K562 (cell line): Measurements from ENCODE around the gene GNA15. TPM values are rescaled to one million over a fixed set of nuclear protein-coding genes. Genes with fewer than 3 reads are reported as not detected.
A peak's percentile ranks its signal among the peaks of the same experiment; 100 is the strongest.

Experiments used
- ATAC-seq: fragments of 200-7000 bp; cut with Tn5 transposase; 3 replicates; pipeline ENCODE4 v1.9.1; 2020; ENCODE audit warnings: moderate library complexity
- BruUV-seq: library from RNA; stranded (reverse); fragments of 400-500 nt; replicated peaks from 2 replicates; lab custom pipeline; 2021; lab: Mats Ljungman, UMichigan
- CTCF ChIA-PET: fragments of 300-600 bp; formaldehyde crosslinking; extraction: SDS; loops from one replicate; lab custom pipeline; 2021; ENCODE audit warnings: low intra/inter-chr PET ratio; lab: Yijun Ruan, JAX
- POLR2A ChIA-PET: fragments of 300-600, 350-650 bp; sonication (Branson Sonifier 250); formaldehyde crosslinking; extraction: SDS; loops from one replicate; lab custom pipeline; 2021; ENCODE audit warnings: antibody characterized with exemption, inconsistent platforms; lab: Yijun Ruan, JAX
- DNase-seq, 4 experiments: peaks; one replicate each; pipeline versions ENCODE4 v3.0.0 to v3.0.0-alpha.2; 2011 to 2018; ENCODE audit warnings: low spot score in 3 of 4, mixed read lengths in 3 of 4; ENCODE audit errors: extremely low read depth in 1 of 4
- FAIRE-seq: peaks from 2 replicates; lab custom pipeline; 2011; peaks lifted over from hg19 to GRCh38; lab: Jason Lieb, UNC
- H2AFZ ChIP-seq: 2 replicates; pipeline ENCODE4 v1.6.0; 2011; ENCODE audit warnings: low read depth, low read length, control low read depth, inconsistent platforms
- H3K27ac ChIP-seq: fragments of 200-600 bp; 3 replicates; pipeline ENCODE4 v1.8.0; 2011; ENCODE audit warnings: low read depth, mild to moderate bottlenecking, control low read depth, inconsistent platforms, low read length, moderate library complexity, mixed read lengths; ENCODE audit errors: extremely low read depth
- H3K27me3 ChIP-seq, 2 experiments: fragments of 300-600 bp in 1 of 2; 2 replicates in 1 of 2; 3 replicates in 1 of 2; pipeline versions ENCODE4 v1.6.0 to v1.8.0; 2011; ENCODE audit warnings: inconsistent platforms in 2 of 2, low read length in 2 of 2, mild to moderate bottlenecking in 1 of 2, mixed read lengths in 1 of 2, moderate library complexity in 1 of 2; ENCODE audit not compliant: control insufficient read depth in 2 of 2, insufficient read depth in 2 of 2
- H3K36me3 ChIP-seq: fragments of 300-600 bp; 3 replicates; pipeline ENCODE4 v1.8.0; 2011; ENCODE audit warnings: mild to moderate bottlenecking, low read length, inconsistent platforms; ENCODE audit not compliant: control insufficient read depth, insufficient read depth
- H3K4me1 ChIP-seq, 2 experiments: fragments of 200-600 bp in 1 of 2; replicated peaks in 1 of 2; 2 replicates in 1 of 2; 3 replicates in 1 of 2; pipeline versions ENCODE4 v1.5.1 to v1.8.0; 2011; ENCODE audit warnings: inconsistent platforms in 2 of 2, low read length in 2 of 2, mild to moderate bottlenecking in 1 of 2, mixed read lengths in 1 of 2, moderate library complexity in 1 of 2; ENCODE audit not compliant: control insufficient read depth in 2 of 2, insufficient read depth in 2 of 2
- H3K4me2 ChIP-seq: 2 replicates; pipeline ENCODE4 v1.6.1; 2011; ENCODE audit warnings: low read length, control low read depth, inconsistent platforms, mixed read lengths; ENCODE audit not compliant: insufficient read depth
- H3K4me3 ChIP-seq: fragments of 200-600 bp; sonication (generic), shearing (Covaris generic); 2 replicates; pipeline ENCODE4 v1.5.1; 2016; ENCODE audit warnings: control low read depth, inconsistent platforms
- H3K79me2 ChIP-seq: fragments of 200-600 bp; 3 replicates; pipeline ENCODE4 v1.8.0; 2011; ENCODE audit warnings: low read length, inconsistent platforms; ENCODE audit not compliant: control insufficient read depth, insufficient read depth
- H3K9ac ChIP-seq, 2 experiments: 2 replicates each; pipeline versions ENCODE4 v1.6.0 to v1.6.1; 2011; ENCODE audit warnings: low read depth in 2 of 2, low read length in 2 of 2, control low read depth in 1 of 2, inconsistent platforms in 1 of 2, mild to moderate bottlenecking in 1 of 2, mixed read lengths in 1 of 2; ENCODE audit not compliant: insufficient read depth in 1 of 2
- H3K9me1 ChIP-seq: one replicate; pipeline ENCODE4 v1.6.0; 2011; ENCODE audit warnings: inconsistent platforms, mild to moderate bottlenecking, low read length, moderate library complexity; ENCODE audit not compliant: control insufficient read depth, insufficient read depth
- H3K9me3 ChIP-seq: replicated peaks from 2 replicates; pipeline ENCODE4 v1.5.1; 2011; ENCODE audit warnings: low read depth, low read length, inconsistent platforms; ENCODE audit not compliant: control insufficient read depth, insufficient read depth
- H4K20me1 ChIP-seq: replicated peaks from 2 replicates; pipeline ENCODE4 v1.6.1; 2011; ENCODE audit warnings: low read length, inconsistent platforms, mixed read lengths; ENCODE audit not compliant: control insufficient read depth, insufficient read depth
- CBX2 ChIP-seq: fragments of 200-600 bp; sonication (generic); IDR thresholded peaks from one replicate; pipeline ENCODE4 v1.6.1; 2012; ENCODE audit warnings: mild to moderate bottlenecking, low read length, inconsistent platforms; ENCODE audit not compliant: insufficient read depth, poor library complexity, severe bottlenecking
- CREM ChIP-seq: IDR thresholded peaks from 2 replicates; pipeline ENCODE4 v1.6.1; 2014; ENCODE audit warnings: antibody characterized with exemption, low read depth
- FOS ChIP-seq: IDR thresholded peaks from 3 replicates; pipeline ENCODE4 v1.6.1; 2011; ENCODE audit not compliant: insufficient read length; ENCODE audit errors: extremely low read depth
- GABPB1 ChIP-seq: sonication (generic); formaldehyde crosslinking; IDR thresholded peaks from 2 replicates; pipeline ENCODE4 v1.8.0; 2022; ENCODE audit warnings: mild to moderate bottlenecking, missing genetic modification reagents
- HDAC2 ChIP-seq: fragments of 450-650 bp; IDR thresholded peaks from 2 replicates; pipeline ENCODE4 v1.6.1; 2016; ENCODE audit warnings: mild to moderate bottlenecking
- KDM2B ChIP-seq: fragments of 250-450 bp; sonication (Bioruptor Pico); IDR thresholded peaks from 2 replicates; pipeline ENCODE4 v1.8.0; 2021; ENCODE audit warnings: mild to moderate bottlenecking, moderate library complexity
- NBN ChIP-seq: fragments of 450-650 bp; IDR thresholded peaks from 2 replicates; pipeline ENCODE4 v1.6.1; 2016; ENCODE audit warnings: low read depth, mild to moderate bottlenecking
- NFIX ChIP-seq: fragments of 250-450 bp; sonication (Bioruptor Pico); IDR thresholded peaks from 2 replicates; pipeline ENCODE4 v1.4.0; 2020; ENCODE audit warnings: low read depth, mild to moderate bottlenecking, moderate library complexity
- SMAD1 ChIP-seq: fragments of 150-350 bp; IDR thresholded peaks from 2 replicates; pipeline ENCODE4 v1.6.1; 2014; ENCODE audit warnings: low read length, low read depth; ENCODE audit not compliant: partially characterized antibody
- SMAD3 ChIP-seq: fragments of 450-650 bp; formaldehyde crosslinking; conservative IDR thresholded peaks from 2 replicates; pipeline ENCODE4 v1.4.0; 2020; ENCODE audit warnings: mild to moderate bottlenecking
- SRSF1 ChIP-seq: fragments of 200-400 bp; formaldehyde crosslinking; IDR thresholded peaks from 2 replicates; pipeline ENCODE4 v1.6.1; 2017; ENCODE audit warnings: mild to moderate bottlenecking, low read depth, low read length, moderate library complexity
- TAF9B ChIP-seq: fragments of 450-650 bp; IDR thresholded peaks from 2 replicates; pipeline ENCODE4 v1.6.1; 2018; ENCODE audit warnings: mild to moderate bottlenecking; ENCODE audit not compliant: partially characterized antibody
- TCF3 ChIP-seq: sonication (generic); formaldehyde crosslinking; IDR thresholded peaks from 2 replicates; pipeline ENCODE4 v1.4.0; 2020; ENCODE audit warnings: mild to moderate bottlenecking, missing genetic modification reagents
- TEAD2 ChIP-seq: fragments of 450-650 bp; IDR thresholded peaks from 2 replicates; pipeline ENCODE4 v1.6.1; 2016; ENCODE audit warnings: missing genetic modification characterization, control low read depth, missing compliant biosample characterization
- ZNF24 ChIP-seq: fragments of 450-650 bp; IDR thresholded peaks from 2 replicates; pipeline ENCODE4 v1.6.1; 2016
- ZNF551 ChIP-seq: fragments of 250-450 bp; sonication (Bioruptor Pico); IDR thresholded peaks from 2 replicates; pipeline ENCODE4 v1.5.0; 2021; ENCODE audit warnings: mild to moderate bottlenecking, moderate library complexity
- WGBS: fragments of 100-300 bp; shearing (Covaris generic); methylation state at CpG from one replicate; pipeline ENCODE4 v1.1.6; 2016; ENCODE audit warnings: low coverage, mixed read lengths; ENCODE audit not compliant: insufficient coverage; ENCODE audit errors: missing lambda C conversion rate; 5-methylcytosine and 5-hydroxymethylcytosine counted together
- in situ Hi-C: fragments of 300-500 bp; cut with MboI; formaldehyde crosslinking; loops from 4 replicates; pipeline ENCODE4 v1.15.0; 2018; ENCODE audit warnings: inconsistent platforms, mixed read lengths
- intact Hi-C: fragments of 100-400 bp; cut with micrococcal nuclease; formaldehyde crosslinking; loops from 2 replicates; pipeline ENCODE4 v1.14.2; 2022
- polyA plus RNA-seq, 8 experiments: library from polyadenylated mRNA; depleted of rRNA in 4 of 8; stranded (reverse) in 5 of 8; unstranded in 3 of 8; fragments of >200 nt; fragmentation: Nextera tagmentation in 2 of 8; fragmentation: Illumina TruSeq in 1 of 8; extraction: Ambion mirVana in 2 of 8; extraction: Trizol in 1 of 8; gene quantifications; 2 replicates each; pipeline versions ENCODE4 v1.2.1 to v1.2.3, GENCODE V29; 2011 to 2014; ENCODE audit warnings: inconsistent platforms in 1 of 8, missing spikeins in 1 of 8
- total RNA-seq, 7 experiments: library from RNA; depleted of rRNA in 6 of 7; stranded (reverse); fragments of >200 nt in 6 of 7; fragmentation: Illumina TruSeq in 2 of 7; extraction: Trizol in 2 of 7; gene quantifications; 2 replicates each; pipeline versions ENCODE4 v1.2.1 to v1.2.3, GENCODE V29; 2011 to 2021; ENCODE audit warnings: low replicate concordance in 1 of 7
- TF ChIP-seq, protein P1 (sequence below): fragments of 450-650 bp; formaldehyde crosslinking; IDR thresholded peaks from 2 replicates; pipeline ENCODE4 v1.4.0; 2022; ENCODE audit warnings: missing genetic modification characterization
- TF ChIP-seq, protein P2 (sequence below), 2 experiments: fragments of 450-650 bp in 1 of 2; sonication (generic) in 1 of 2; formaldehyde crosslinking in 1 of 2; IDR thresholded peaks in 1 of 2; conservative IDR thresholded peaks in 1 of 2; 2 replicates each; pipeline versions ENCODE4 v1.6.1 to v1.8.1; 2016 to 2023; ENCODE audit warnings: mild to moderate bottlenecking in 2 of 2, moderate library complexity in 2 of 2, inconsistent platforms in 1 of 2, missing genetic modification reagents in 1 of 2
- TF ChIP-seq, protein P3 (sequence below): IDR thresholded peaks from 2 replicates; pipeline ENCODE4 v1.6.1; 2011; ENCODE audit not compliant: insufficient read length; ENCODE audit errors: extremely low read depth
- TF ChIP-seq, protein P4 (sequence below): fragments of 200-400 bp; formaldehyde crosslinking; IDR thresholded peaks from 2 replicates; pipeline ENCODE4 v1.6.1; 2017; ENCODE audit warnings: mild to moderate bottlenecking, low read depth, low read length, moderate library complexity

GNA15 gene
- total and polyA plus RNA-seq, 9 of the 15 experiments (the other 6 are each of a cell fraction or from before 2014, with no cell fraction given) = 0.03 to 0.24 (median 0.11) TPM; not detected in 1

- Histone ChIP-seq H4K20me1 (no peaks in the 10 kb centered on the region), H3K36me3 (no peaks in the 10 kb centered on the region), H3K9me1 (no peaks in the 10 kb centered on the region), H3K9me3 (no peaks in the 10 kb centered on the region), H3K27ac (no peak overlapping the region), H3K4me2 (no peak overlapping the region), H3K27me3 (no peaks in the 10 kb centered on the region), H3K4me1 (peaks cover 0 to 16% of the 10 kb centered on the region in 2 experiments; a peak in 3 of 5 replicates), H3K9ac (peak overlapping the region in 1 of 2 experiments; percentile 19; a peak in 1 of 4 replicates), H2AFZ (no peak overlapping the region), H3K79me2 (no peaks in the 10 kb centered on the region), H3K4me3 (no peak overlapping the region)
- ATAC-seq (no peak), DNase-seq (peak in 1 of 4 experiments; percentile 18), FAIRE-seq (peak; percentile 32)
- in situ Hi-C loops (no loop called here), intact Hi-C loops (no loop called here)
- BruUV-seq = no TSS peak
- CTCF ChIA-PET = no interaction called here
- 30% methylated on average over 6 of the region's 6 CpGs for WGBS
- POLR2A ChIA-PET = no interaction called here
- no peak for TF ChIP-seq KDM2B (CRISPR knock-in tag)
- TF ChIP-seq CREM = no peak
- TF ChIP-seq ZNF551 (CRISPR knock-in tag) = no peak
- TF ChIP-seq ZNF24 = no peak
- no peak for TF ChIP-seq TAF9B
- peak; percentile 45 for TF ChIP-seq HDAC2
- no peak for TF ChIP-seq TEAD2
- TF ChIP-seq, protein P1, sequence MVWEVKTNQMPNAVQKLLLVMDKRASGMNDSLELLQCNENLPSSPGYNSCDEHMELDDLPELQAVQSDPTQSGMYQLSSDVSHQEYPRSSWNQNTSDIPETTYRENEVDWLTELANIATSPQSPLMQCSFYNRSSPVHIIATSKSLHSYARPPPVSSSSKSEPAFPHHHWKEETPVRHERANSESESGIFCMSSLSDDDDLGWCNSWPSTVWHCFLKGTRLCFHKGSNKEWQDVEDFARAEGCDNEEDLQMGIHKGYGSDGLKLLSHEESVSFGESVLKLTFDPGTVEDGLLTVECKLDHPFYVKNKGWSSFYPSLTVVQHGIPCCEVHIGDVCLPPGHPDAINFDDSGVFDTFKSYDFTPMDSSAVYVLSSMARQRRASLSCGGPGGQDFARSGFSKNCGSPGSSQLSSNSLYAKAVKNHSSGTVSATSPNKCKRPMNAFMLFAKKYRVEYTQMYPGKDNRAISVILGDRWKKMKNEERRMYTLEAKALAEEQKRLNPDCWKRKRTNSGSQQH = no peak
- peak; percentile 19 for TF ChIP-seq FOS
- TF ChIP-seq SMAD1 = no peak
- TF ChIP-seq, protein P2, sequence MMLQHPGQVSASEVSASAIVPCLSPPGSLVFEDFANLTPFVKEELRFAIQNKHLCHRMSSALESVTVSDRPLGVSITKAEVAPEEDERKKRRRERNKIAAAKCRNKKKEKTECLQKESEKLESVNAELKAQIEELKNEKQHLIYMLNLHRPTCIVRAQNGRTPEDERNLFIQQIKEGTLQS (IDR thresholded peaks at IDR 0.05) = peak; percentile 77
- TF ChIP-seq, protein P2 (CRISPR knock-in tag; conservative IDR thresholded peaks at IDR 0.05) = no peak
- TF ChIP-seq, protein P3, sequence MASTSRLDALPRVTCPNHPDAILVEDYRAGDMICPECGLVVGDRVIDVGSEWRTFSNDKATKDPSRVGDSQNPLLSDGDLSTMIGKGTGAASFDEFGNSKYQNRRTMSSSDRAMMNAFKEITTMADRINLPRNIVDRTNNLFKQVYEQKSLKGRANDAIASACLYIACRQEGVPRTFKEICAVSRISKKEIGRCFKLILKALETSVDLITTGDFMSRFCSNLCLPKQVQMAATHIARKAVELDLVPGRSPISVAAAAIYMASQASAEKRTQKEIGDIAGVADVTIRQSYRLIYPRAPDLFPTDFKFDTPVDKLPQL = no peak
- no peak for TF ChIP-seq GABPB1 (CRISPR knock-in tag)
- TF ChIP-seq TCF3 = no peak
- no peak for TF ChIP-seq CBX2
- TF ChIP-seq SMAD3 (CRISPR knock-in tag) = no peak
- TF ChIP-seq, protein P4, sequence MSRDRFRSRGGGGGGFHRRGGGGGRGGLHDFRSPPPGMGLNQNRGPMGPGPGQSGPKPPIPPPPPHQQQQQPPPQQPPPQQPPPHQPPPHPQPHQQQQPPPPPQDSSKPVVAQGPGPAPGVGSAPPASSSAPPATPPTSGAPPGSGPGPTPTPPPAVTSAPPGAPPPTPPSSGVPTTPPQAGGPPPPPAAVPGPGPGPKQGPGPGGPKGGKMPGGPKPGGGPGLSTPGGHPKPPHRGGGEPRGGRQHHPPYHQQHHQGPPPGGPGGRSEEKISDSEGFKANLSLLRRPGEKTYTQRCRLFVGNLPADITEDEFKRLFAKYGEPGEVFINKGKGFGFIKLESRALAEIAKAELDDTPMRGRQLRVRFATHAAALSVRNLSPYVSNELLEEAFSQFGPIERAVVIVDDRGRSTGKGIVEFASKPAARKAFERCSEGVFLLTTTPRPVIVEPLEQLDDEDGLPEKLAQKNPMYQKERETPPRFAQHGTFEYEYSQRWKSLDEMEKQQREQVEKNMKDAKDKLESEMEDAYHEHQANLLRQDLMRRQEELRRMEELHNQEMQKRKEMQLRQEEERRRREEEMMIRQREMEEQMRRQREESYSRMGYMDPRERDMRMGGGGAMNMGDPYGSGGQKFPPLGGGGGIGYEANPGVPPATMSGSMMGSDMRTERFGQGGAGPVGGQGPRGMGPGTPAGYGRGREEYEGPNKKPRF = no peak
- no peak for TF ChIP-seq NBN
- TF ChIP-seq SRSF1 = no peak
- no peak for TF ChIP-seq NFIX (CRISPR knock-in tag)
These were observed 6.4 kb downstream of the GNA15 start for GRCh38 chr19:3142292-3142670.
